CD14-positive monocyte (primary cell): ENCODE results near the gene DHRS9. TPM values are rescaled to one million over a fixed set of nuclear protein-coding genes. Genes with fewer than 3 reads are reported as not detected.

Source experiments
- DNase-seq, 3 donors: peaks; one replicate each; pipeline ENCODE4 v3.0.0-alpha.2; 2011 to 2022
- H2AFZ ChIP-seq: 2 replicates; pipeline ENCODE4 v1.6.0; 2012; ENCODE audit warnings: mild to moderate bottlenecking, low read depth, low read length, inconsistent platforms; ENCODE audit not compliant: insufficient read depth, poor library complexity, severe bottlenecking
- H3K27ac ChIP-seq, 2 donors: 1 replicate in 1 of 2; 2 replicates in 1 of 2; pipeline ENCODE4 v1.5.1; 2012 to 2013; ENCODE audit warnings: low read length in 2 of 2, control low read depth in 1 of 2, inconsistent platforms in 1 of 2, low read depth in 1 of 2, mild to moderate bottlenecking in 1 of 2
- H3K27me3 ChIP-seq, 2 donors: one replicate each; pipeline versions ENCODE4 v1.6.0 to v1.6.1; 2011 to 2013; ENCODE audit warnings: low read length in 2 of 2; ENCODE audit not compliant: control insufficient read depth in 2 of 2, insufficient read depth in 2 of 2
- H3K36me3 ChIP-seq, 2 donors: replicated peaks in 1 of 2; 1 replicate in 1 of 2; 2 replicates in 1 of 2; pipeline versions ENCODE4 v1.5.1 to v1.6.1; 2012 to 2013; ENCODE audit warnings: low read length in 2 of 2, control low read depth in 1 of 2, inconsistent platforms in 1 of 2, mild to moderate bottlenecking in 1 of 2; ENCODE audit not compliant: insufficient read depth in 2 of 2, control insufficient read depth in 1 of 2
- H3K4me1 ChIP-seq, 2 donors: 1 replicate in 1 of 2; 2 replicates in 1 of 2; pipeline versions ENCODE4 v1.5.1 to v1.6.1; 2012 to 2013; ENCODE audit warnings: low read length in 2 of 2, control low read depth in 1 of 2, inconsistent platforms in 1 of 2, mild to moderate bottlenecking in 1 of 2, moderate library complexity in 1 of 2; ENCODE audit not compliant: insufficient read depth in 2 of 2, control insufficient read depth in 1 of 2
- H3K4me2 ChIP-seq: replicated peaks from 2 replicates; pipeline ENCODE3; 2012; ENCODE audit warnings: low read length, moderate library complexity, mild to moderate bottlenecking; ENCODE audit not compliant: poor library complexity, severe bottlenecking; ENCODE audit errors: extremely low read depth
- H3K4me3 ChIP-seq, 3 experiments: fragments of 200-600 bp in 1 of 3; sonication (generic) in 1 of 3; replicated peaks in 1 of 3; 1 replicate in 2 of 3; 2 replicates in 1 of 3; pipeline ENCODE4 v1.5.1; 2011 to 2013; ENCODE audit warnings: low read length in 3 of 3, mild to moderate bottlenecking in 3 of 3, control low read depth in 2 of 3, low read depth in 2 of 3, inconsistent platforms in 1 of 3, moderate library complexity in 1 of 3
- H3K79me2 ChIP-seq: 2 replicates; pipeline ENCODE4 v1.6.0; 2012; ENCODE audit warnings: mild to moderate bottlenecking, control low read depth, inconsistent platforms, low read length, moderate library complexity; ENCODE audit not compliant: insufficient read depth
- H3K9ac ChIP-seq: 2 replicates; pipeline ENCODE4 v1.6.0; 2017; ENCODE audit warnings: low read length, mild to moderate bottlenecking; ENCODE audit not compliant: insufficient read depth, poor library complexity, severe bottlenecking
- H3K9me3 ChIP-seq, 2 donors: replicated peaks in 1 of 2; 1 replicate in 1 of 2; 2 replicates in 1 of 2; pipeline versions ENCODE4 v1.5.1 to v1.6.1; 2012 to 2013; ENCODE audit warnings: low read length in 2 of 2, control low read depth in 1 of 2; ENCODE audit not compliant: control insufficient read depth in 1 of 2, insufficient read depth in 1 of 2
- H4K20me1 ChIP-seq: 2 replicates; pipeline ENCODE4 v1.6.0; 2012; ENCODE audit warnings: mild to moderate bottlenecking, low read length, control low read depth, moderate library complexity; ENCODE audit not compliant: insufficient read depth
- H3K27ac Mint-ChIP-seq, 7 donors: one replicate each; pipeline ENCODE4 v1.8.0; 2020; ENCODE audit warnings: mild to moderate bottlenecking in 7 of 7, mixed read lengths in 7 of 7, moderate library complexity in 6 of 7, inconsistent platforms in 2 of 7
- H3K27me3 Mint-ChIP-seq, 3 donors: one replicate each; pipeline ENCODE4 v1.8.0; 2021 to 2022; ENCODE audit warnings: low read depth in 3 of 3, mild to moderate bottlenecking in 3 of 3, mixed read lengths in 3 of 3, moderate library complexity in 3 of 3, inconsistent platforms in 1 of 3
- H3K36me3 Mint-ChIP-seq, 2 donors: one replicate each; pipeline ENCODE4 v1.8.0; 2020; ENCODE audit warnings: mixed read lengths in 2 of 2, inconsistent platforms in 1 of 2, mild to moderate bottlenecking in 1 of 2
- H3K4me1 Mint-ChIP-seq: one replicate; pipeline ENCODE4 v1.8.0; 2020; ENCODE audit warnings: mild to moderate bottlenecking, mixed read lengths
- H3K4me3 Mint-ChIP-seq, 2 donors: one replicate each; pipeline ENCODE4 v1.8.0; 2020; ENCODE audit warnings: mild to moderate bottlenecking in 2 of 2, mixed read lengths in 2 of 2, moderate library complexity in 1 of 2
- H3K9me3 Mint-ChIP-seq, 7 donors: one replicate each; pipeline ENCODE4 v1.8.0; 2020 to 2022; ENCODE audit warnings: mixed read lengths in 7 of 7, mild to moderate bottlenecking in 6 of 7, moderate library complexity in 6 of 7, inconsistent platforms in 2 of 7
- WGBS: methylation state at CpG from one replicate; pipeline ENCODE4 v1.1.5; 2013; ENCODE audit warnings: missing lambda C conversion rate; ENCODE audit not compliant: insufficient coverage; 5-methylcytosine and 5-hydroxymethylcytosine counted together
- intact Hi-C, 2 donors: fragments of 100-400 bp; cut with micrococcal nuclease; formaldehyde crosslinking; loops; one replicate each; pipeline versions ENCODE4 v1.15.0 to v1.15.1; 2023
- polyA plus RNA-seq, 3 donors: library from polyadenylated mRNA; depleted of rRNA in 1 of 3; unstranded in 2 of 3; stranded (reverse) in 1 of 3; fragments of 300-500 nt in 2 of 3; fragments of >200 nt in 1 of 3; fragmentation: Illumina TruSeq in 2 of 3; gene quantifications; 1 replicate in 2 of 3; 2 replicates in 1 of 3; pipeline ENCODE4 v1.2.3, GENCODE V29; 2012 to 2021
- TF ChIP-seq, protein P1 (sequence below): fragments of 200-600 bp; IDR thresholded peaks from one replicate; pipeline ENCODE4 v1.8.0; 2022; ENCODE audit warnings: antibody characterized with exemption, mild to moderate bottlenecking

The DHRS9 gene
- polyA plus RNA-seq, 3 donors = 10.0 to 12.9 (median 10.0) TPM

GRCh38 chr2:169139993-169140767 is 70.8 kb downstream of the DHRS9 start:
- 100% methylated on average over 2 of the region's 8 CpGs for WGBS
- peak overlapping the region; percentile 17 for H2AFZ ChIP-seq
- peaks cover 0 to 1% (median 0%) of the 10 kb centered on the region in 3 donors for H3K27me3 Mint-ChIP-seq

DNA sequence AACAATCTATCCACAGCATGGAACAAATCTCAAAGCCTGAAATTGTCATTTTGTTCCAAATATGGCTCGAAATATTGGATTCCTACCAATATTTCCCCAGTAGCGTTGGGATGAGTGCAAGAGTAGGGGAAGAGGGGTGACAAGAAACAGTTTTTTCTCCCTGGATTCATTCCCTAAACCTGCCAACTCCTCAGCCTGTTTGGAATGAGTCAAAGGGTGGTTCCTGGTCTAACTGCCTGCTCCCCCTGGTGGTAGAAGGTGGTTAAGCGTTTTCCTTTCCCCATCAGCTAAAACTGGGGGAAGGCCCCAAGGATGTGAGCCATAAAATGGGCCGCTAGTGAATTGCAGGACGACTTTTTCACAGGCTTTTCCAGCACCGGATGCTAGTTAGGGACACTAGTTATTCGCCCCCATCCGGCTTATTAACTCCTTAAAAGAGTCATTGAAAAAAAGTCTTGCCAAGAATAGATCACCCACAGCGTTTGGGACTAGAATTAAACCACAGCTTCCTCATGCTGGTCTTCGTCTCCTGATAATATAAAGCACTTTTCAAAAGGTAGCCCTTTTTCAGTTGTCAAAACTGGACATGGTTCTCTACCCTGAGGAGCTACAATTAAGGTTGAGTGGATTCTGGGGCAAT is 72.5 kb downstream of the DHRS9 start:
- Mint-ChIP-seq H3K27ac (no peak overlapping the region), H3K4me1 (peaks cover 5% of the 10 kb centered on the region), H3K36me3 (no peaks in the 10 kb centered on the region), H3K27me3 (peaks cover 0 to 1% (median 0%) of the 10 kb centered on the region in 3 donors), H3K9me3 (peaks cover 0 to 1% (median 0%) of the 10 kb centered on the region in 7 donors), H3K4me3 (no peak overlapping the region)
- DNase-seq = peak; percentile 39 to 74 (median 64)
- intact Hi-C loops = loop anchor here (2.0 to 5.0 kb wide), 4 partner anchors 31 to 180 kb away; no protein-coding TSS in a partner anchor
- TF ChIP-seq, protein P1, sequence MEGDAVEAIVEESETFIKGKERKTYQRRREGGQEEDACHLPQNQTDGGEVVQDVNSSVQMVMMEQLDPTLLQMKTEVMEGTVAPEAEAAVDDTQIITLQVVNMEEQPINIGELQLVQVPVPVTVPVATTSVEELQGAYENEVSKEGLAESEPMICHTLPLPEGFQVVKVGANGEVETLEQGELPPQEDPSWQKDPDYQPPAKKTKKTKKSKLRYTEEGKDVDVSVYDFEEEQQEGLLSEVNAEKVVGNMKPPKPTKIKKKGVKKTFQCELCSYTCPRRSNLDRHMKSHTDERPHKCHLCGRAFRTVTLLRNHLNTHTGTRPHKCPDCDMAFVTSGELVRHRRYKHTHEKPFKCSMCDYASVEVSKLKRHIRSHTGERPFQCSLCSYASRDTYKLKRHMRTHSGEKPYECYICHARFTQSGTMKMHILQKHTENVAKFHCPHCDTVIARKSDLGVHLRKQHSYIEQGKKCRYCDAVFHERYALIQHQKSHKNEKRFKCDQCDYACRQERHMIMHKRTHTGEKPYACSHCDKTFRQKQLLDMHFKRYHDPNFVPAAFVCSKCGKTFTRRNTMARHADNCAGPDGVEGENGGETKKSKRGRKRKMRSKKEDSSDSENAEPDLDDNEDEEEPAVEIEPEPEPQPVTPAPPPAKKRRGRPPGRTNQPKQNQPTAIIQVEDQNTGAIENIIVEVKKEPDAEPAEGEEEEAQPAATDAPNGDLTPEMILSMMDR = peak; percentile 89
- H3K27me3 ChIP-seq = no peaks in the 10 kb centered on the region
- H3K9ac ChIP-seq = no peak overlapping the region
- no peak overlapping the region for H3K4me3 ChIP-seq
- H3K4me2 ChIP-seq = no peak overlapping the region
- no peak overlapping the region for H3K27ac ChIP-seq
- no peaks in the 10 kb centered on the region for H3K36me3 ChIP-seq
- 0% methylated on average over 4 of the region's 10 CpGs for WGBS
- no peak overlapping the region for H2AFZ ChIP-seq
- H3K9me3 ChIP-seq = no peaks in the 10 kb centered on the region
- no peaks in the 10 kb centered on the region for H4K20me1 ChIP-seq
- no peaks in the 10 kb centered on the region for H3K79me2 ChIP-seq
- H3K4me1 ChIP-seq = no peaks in the 10 kb centered on the region

More at GRCh38 chr2:169139993-169140767, 70.8 kb downstream of the DHRS9 start:
- Histone ChIP-seq H4K20me1 (no peaks in the 10 kb centered on the region), H3K27ac (no peak overlapping the region), H3K79me2 (no peaks in the 10 kb centered on the region), H3K27me3 (no peaks in the 10 kb centered on the region), H3K36me3 (no peaks in the 10 kb centered on the region), H3K4me2 (no peak overlapping the region), H3K9me3 (no peaks in the 10 kb centered on the region), H3K9ac (no peak overlapping the region), H3K4me1 (no peaks in the 10 kb centered on the region), H3K4me3 (no peak overlapping the region)
- TF ChIP-seq, protein P1 = no peak
- H3K4me3 Mint-ChIP-seq = no peak overlapping the region
- no peaks in the 10 kb centered on the region for H3K36me3 Mint-ChIP-seq
- peaks cover 0 to 1% (median 0%) of the 10 kb centered on the region in 7 donors for H3K9me3 Mint-ChIP-seq
- intact Hi-C loops = loop anchor here (2.0 to 5.0 kb wide), 4 partner anchors 29 to 178 kb away; no protein-coding TSS in a partner anchor
- DNase-seq = no peak
- peaks cover 5% of the 10 kb centered on the region for H3K4me1 Mint-ChIP-seq
- no peak overlapping the region for H3K27ac Mint-ChIP-seq
